Hematopoietic multipotent progenitor cell treated with erythropoietin and hydrocortisone succinate and interleukin-3 and kit ligand, for 8 days (in vitro differentiated cells): Measurements from ENCODE around the gene TRIM67.

Source experiments
- DNase-seq: peaks from one replicate; pipeline ENCODE4 v3.0.0-alpha.2; 2015

The TRIM67 gene

DNA sequence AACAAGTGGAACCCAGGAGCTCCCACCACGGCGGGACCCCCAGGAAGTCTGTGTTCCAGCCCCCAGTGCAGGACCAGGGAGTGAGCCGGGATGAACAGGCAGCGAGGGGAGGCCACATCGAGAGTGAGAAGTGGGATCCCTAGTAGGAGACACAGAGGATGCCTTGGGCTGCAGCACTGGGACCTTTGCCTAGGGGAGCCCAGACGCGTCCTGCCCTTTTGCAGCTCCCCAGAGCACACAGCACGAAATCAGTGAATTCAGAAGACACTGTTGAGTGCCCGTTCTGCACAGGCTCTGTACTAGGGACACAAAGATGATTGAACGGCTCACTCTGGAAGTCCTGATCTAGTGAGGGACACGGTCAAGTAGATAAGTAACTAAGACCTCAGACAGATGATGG, 23.5 kb downstream of the TRIM67 start:
- DNase-seq = no peak

DNA sequence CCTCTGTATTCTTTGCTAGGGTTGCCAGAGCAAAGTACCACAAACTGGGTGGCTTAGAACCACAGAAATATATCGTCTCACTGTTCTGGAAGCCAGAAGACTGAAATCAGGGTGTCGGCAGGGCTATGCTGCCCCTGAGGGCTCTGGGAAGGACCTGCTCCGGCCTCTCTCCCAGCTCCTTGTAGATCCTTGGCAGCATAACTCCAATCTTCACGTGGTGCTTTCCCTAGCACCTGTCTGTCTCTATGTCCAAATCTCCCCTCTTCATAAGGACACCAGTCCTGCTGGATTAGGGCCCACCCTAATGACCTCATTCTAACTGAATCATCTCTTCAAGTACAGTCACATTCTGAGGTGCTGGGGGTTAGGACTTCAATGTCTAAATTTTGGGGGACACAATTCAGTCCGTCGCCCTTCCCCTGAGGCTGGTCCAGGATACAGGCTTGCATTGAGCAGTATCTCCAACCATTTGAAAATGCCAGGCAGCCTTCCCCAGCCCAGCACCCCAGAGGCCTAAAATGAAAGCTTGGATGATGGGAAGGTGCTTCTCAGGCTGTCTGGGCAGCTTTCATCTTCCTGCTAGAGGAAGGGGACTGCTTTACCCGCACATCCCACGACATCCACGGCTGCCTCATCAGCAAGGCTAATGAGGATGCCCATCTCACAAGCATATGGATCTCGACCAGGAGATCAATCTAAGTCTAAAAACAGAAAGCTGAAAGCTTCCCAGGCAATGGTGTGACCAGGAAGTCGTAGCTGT, 24.7 kb downstream of the TRIM67 start:
- DNase-seq = no peak

DNA sequence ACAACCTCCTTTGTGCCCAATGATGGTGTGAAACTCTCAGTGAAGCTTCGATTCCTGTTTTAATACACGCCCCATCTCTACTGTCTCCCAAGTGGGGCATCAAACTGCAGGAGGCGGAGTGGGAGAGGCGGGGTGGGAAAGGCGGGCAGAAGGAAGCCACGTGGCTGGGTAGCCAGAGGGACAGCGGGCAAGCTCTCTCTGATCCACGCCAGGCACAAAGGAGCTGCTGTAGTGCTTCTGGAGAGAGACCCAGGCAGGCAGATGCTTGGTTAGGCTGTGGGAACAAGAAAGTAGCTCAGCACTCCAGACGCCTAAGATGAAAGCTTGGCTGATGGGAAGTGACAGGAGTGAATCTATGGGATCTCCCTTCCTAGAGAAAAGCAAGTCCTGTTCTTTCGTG, 25.7 kb downstream of the TRIM67 start:
- no peak for DNase-seq

DNA sequence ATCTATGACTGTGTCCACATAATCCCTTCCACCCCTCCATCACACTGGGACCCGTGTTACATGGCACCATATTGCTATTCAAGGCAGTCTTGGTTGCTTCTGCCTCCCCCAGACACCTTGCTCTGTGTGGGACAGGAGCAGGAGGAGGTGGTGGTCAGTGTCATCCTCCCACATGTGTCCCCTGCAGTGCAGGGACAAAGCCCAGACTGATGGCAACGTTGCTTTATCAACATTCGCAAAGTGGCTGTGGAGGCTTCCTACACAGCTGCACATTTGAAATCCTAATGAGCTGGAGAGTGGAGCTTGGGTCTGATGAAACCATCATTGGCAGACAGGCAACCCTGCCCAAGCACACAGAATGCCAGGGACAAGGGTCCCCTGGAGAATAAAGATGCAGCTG, 26.2 kb downstream of the TRIM67 start:
- no peak for DNase-seq

DNA sequence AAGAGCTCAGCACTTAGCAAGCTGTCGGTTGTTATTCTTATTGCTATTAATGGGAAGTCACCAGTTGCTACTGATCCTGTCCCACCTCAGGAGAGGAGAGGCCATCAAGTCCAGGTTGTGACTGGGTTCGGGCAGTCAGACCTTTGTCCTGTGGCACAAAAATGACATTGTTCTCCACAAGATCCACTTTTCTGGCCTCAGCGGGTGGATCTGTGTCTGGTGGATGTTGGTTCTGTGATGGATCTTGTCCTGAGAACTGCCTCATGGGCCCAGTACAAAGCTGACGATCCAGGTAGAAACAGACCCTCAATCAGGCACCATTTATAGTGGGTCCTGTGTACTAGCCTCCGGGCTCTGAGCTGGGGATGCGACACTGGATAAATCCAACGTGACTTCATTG, 26.9 kb downstream of the TRIM67 start:
- DNase-seq = no peak

DNA sequence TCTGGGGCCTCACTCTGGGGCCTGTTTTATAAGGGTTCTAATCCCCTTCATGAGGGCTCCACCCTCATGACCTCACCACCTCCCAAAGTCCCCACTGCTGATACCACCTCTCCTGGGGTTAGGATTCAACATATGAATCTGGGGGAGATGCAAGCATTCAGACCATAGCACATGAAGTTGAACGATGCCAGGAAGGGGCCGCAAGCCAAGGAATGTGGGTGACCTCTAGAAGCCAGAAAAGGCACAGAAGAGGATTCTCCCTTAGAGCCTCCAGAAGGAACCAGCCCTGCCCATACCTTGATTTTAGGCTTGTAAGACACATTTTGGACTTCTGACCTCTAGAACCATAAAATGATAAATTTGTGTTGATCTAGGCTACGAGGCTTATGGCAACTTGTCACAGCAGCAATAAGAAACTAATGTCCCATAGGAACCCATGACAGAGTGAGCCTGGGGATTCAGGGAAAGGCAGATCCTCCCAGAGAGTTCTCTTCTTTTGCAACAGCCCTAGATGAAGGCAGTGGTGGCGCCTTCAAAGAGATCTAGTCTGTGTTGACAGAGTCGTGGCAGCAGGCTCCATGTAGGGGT, 27.9 kb downstream of the TRIM67 start:
- no peak for DNase-seq

DNA sequence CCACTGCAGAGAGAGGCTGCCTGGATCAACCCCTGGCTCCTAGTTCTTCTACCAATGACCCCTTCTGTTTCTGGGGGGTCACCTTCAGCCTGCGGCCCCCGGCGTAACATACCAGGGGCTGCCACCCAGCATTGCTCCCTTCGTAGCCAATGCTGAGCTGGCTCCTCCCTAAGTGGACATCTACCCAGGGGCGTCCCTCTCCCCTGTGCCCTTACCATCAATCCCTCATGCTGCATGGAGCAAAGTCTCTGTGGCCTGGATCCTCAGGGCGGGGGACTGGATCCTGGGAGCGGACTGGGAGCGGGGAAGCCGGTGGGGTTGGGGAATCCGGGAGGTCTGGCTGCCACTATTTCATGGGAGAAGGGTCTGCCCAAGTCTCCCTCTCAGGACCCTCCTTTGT, 28.6 kb downstream of the TRIM67 start:
- DNase-seq = no peak

DNA sequence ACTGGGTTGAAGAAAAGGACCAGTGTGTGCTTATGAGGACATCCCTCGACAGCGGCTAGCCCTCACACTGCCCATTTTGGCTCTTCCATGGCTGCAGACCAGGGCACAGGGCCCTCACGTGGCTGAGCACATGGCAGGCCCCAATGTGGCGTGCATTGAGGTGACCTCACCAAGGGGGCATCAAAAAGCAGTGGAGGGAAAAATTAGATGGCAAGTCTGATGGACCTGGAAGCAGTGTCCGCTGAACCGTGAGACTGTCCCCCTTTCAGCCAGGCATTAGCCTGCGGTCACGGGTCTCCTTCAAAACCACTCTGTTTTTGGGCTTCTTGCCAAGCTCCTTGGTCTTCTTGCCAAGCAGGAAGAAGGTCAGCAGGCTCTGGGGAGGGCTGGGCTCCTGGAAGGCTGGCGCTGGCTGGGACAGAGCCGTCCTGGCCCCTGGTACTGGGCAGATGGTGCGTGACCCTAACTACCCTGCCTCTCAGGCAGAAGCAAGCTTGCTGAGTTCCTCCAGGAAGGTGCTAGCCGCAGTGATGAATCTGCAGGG, 30.8 kb downstream of the TRIM67 start:
- peak; percentile 23 for DNase-seq

DNA sequence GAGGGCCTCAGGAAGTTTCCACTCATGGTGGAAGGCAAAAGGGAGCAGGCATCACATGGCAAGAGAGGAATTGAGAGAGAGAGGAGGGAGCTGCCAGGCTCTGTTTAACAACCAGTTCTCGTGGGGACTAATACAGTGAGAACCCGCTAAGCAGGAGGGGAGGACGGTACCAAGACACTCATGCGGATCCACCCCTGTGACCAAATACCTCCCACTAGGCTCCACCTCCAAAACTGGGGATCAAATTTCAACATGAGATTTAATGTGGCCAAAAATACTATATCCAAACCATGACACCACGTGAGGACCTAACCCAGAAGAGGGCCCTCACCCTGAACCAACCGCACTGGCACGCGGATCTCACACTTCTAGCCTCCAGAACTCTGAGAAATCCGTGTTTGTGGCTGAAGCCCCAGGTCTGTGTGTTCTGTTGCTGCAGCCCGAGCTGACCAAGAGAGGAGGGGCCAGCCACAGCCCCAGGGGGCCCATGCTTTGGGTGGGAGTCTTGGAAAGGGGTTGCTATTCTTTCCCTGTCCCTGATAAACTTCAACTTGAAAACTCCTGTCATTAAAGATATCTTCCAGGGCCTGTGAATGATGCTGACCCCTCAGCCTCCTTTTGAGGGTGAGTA, 32.0 kb downstream of the TRIM67 start:
- no peak for DNase-seq

DNA sequence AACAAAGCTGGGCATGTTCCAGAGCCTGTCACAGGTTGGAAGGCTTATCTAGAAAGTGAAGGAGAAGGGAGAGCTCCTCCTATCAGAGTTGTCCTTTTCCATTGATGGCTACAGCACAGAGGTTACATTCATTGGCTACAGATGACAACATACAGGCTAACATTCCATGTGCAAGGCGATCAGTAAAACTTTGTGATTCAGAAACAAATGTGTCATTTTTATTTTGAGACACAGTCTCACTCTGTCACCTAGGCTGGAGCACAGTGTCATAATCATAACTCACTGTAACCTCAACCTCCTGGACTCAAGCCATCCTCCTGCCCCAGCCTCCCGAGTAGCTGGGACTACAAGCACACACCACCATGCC, 32.6 kb downstream of the TRIM67 start:
- DNase-seq = peak; percentile 6

DNA sequence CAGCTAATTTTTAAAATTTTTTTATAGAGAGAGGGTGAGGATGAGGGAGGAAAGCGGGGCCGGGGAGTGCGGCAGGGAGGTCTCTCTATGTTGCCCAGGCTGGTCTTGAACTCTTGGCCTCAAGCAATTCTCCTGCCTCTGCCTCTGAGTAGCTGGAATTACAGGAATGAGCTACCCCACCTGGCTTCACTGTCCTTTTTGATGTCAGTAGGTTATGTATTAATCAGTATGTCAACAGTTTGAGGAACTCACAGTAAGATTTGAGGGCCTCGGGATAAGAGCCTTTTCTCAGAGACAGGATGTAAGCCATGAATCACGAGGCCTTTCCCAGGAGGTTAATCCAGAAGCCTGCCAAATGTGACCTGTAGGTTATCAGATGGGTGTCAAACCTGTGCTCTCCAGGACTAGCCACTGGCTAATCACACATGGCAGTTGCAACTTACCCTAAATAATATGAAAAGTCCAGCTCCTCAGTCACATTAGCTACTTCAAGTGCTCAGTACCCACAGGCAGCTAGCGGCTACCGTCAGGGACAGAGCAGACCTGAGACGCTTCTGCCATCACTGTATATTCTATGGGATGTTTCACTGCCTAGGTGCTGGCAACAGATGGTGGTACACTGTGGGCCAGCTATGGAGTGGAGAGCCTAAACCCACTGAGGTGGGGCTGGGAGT, 33.1 kb downstream of the TRIM67 start:
- no peak for DNase-seq

DNA sequence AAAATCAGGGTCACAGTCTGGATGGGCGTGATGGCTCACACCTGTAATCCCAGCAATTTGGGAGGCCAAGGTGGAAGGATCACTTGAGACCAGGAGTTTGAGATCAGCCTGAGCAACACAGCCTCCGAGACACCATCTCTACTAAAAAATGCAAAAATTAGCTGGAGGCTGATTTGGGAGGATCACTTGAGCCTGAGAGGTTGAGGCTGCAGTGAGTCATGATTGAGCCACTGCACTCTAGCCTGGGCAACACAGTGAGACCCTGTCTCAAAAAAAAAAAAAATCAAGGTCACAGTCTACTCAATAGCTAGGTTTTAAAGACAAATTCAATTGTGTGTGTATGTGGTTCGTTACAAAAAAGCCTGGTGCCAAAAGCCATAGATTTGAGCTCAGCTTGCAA, 34.4 kb downstream of the TRIM67 start:
- DNase-seq = no peak

DNA sequence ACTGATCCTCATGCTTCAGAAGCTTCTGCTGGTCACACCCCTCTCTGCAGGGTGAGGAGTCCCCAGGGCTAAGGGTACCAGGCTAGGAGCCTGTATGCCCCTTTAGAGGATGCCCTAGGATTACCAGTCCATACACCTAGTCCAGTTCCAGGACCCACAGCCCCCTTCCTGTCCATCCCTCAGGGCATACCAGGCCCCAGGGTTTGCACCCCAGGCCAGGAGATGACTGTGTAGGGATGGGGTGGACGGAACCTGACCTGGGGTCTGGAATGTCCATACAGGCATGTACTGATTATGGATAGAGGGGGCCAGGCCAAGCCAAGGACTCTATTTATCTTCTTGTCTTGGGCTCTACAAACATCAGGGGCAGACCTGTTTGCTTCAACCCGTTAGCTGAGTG, 34.9 kb downstream of the TRIM67 start:
- no peak for DNase-seq

DNA sequence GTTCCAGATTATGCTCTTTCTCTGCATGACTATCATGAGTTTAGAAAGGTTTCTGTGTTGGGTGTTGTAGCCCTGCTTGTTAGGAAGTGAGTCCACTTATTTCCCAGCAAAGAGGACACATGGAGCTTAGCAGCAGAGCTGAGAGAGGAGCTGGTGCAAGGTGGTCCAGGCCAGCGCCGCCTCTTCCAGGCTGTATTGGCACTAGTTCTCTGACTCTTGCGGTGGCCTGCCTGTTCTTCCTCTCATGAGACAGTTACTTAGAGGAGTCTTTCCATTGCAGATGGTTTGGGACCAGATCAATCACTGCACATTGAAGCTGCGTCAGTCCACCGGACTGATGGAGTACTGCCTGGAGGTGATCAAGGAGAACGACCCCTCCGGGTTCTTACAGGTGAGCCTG, 38.0 kb downstream of the TRIM67 start:
- DNase-seq = no peak

DNA sequence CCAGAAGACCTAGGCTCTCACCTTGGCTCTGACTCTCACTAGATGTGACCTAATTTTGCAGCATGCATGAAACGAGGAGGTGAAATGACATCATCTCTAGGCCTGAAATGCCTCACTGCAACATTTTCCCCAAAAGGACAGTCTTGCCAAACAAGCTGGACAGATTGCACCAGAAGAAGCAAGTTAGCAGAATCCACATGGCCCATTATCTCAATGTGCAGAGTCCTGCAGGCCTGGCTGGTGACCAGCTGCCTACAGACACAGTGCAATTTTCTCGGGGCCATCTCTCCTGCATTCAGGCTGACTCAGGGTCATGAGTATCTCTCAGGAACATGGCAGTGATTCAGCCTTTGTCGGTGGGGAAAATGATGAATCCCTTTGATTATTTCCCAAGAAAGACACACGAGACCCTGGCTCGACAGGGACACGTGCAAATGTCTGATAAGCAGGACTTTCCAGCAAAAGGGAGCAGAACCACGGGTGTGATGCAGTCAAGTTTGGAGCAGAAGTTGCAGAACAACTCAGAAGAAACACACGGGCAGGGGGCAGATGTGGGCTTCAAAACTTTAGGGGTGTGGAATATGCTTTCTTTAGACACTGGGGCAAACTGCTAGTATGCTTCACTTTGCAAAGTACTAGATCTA, 38.7 kb downstream of the TRIM67 start:
- peak; percentile 55 for DNase-seq

DNA sequence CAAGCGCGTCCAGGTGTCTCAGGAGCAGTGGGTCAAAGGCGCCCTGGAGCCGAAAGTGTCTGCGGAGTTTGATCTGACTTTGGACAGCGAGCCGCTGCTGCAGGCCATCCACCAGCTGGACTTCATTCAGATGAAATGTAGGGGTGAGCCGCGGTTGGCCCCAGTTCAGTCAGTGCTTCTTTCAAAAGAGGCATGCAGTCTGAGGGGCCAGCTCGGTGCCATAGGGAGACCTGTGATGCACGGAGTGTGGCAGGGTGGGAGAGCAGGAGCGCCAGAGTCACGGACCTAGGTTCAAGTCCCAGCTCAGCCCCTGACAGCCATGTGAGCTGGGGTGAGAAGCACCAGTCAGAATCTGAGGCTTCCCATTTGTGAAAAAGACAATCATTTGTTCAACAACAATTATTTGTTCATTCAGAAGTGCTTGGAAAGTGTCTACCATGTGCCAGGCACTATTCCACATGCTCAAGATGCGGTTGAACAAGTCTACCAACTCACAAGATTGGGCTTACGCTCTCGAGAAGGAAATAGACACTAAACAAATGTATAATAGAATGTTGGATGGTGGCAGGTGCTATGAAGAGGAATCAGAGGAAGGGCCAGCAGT, 39.6 kb downstream of the TRIM67 start:
- DNase-seq = no peak

DNA sequence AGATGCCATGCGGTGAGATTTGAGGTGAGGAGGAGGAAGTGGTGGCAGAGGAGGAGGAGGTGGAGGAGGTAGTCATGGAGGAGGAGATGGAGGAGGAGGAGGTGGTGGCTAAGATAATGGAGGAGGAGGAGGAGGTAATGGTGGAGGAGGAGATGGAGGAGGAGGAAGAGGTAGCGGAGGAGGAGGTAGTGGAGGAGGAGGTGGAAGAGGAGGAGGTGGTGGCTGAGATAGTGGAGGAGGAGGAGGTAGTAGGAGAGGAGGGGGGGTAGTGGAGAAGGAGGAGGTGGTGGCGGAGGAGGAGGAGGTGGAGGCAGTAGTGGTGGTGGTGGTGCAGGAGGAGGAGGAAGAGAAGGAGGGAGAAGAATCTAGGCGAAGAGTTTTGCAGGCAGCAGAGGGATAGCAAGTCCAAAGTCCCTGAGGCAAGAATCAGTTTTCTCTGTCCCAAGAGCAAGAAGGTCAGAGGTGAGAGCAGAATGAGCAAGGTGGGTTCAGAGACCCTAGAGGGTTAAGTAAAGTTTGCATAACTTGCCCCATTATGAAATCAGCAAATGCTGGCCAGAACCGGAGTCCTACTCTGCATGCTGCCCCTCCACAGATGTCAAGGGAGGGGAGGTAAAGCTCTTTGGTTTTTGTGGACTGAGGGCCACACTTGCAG, 40.2 kb downstream of the TRIM67 start:
- DNase-seq = peak; percentile 54

DNA sequence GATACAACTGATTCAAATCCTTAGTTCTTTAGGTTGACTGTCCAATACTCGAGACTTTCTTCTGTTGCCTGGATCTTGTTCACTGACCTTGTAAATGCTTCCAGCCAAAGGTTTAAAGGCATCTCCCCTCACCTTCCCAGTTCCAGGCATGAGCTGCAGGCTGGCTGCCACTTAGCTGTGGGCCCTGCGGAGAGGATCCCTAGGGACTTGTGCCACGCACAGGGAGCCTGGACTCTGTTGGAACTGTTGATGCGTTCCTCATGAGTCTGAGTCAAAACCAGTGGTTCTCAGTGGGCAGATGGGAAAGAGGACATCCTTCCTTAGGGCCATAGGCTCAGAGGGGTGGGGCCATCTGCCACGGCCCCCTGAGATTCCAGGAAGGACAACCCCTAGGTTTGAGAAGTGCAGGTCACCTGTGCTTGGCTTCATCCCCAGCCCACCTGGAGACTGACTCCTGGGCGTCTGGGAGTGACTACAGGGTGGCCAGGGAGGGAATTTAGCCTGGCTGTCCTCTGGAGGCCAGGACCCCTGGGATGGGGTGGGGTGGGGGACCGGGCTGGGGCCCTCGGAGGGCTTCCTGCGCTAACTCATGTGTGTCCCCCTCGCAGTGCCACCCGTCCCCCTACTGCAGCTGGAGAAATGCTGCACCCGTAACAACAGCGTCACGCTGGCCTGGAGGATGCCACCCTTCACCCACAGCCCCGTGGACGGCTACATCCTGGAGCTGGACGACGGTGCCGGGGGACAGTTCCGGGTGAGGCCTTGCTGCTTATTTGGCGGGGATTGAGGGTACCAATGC, 41.6 kb downstream of the TRIM67 start:
- DNase-seq = no peak

DNA sequence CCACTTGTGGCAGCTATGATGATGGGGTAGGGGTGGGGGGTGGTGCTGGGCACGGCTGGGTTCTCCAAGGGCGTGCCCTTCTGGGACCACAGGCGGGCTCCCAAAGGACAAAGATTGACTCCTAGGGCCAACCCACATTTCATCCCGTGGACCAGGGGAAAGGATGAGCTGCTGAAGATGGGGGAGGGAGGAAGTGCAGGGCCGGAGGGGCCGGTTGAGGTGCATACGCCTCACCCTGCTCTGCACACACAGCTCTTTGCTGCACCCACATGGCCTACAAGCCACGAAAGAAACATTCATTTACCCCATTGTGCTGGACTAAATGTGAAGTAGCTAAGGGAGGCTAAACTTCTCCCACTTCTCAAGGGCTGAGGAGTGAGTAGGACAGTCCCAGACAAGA, 45.0 kb downstream of the TRIM67 start:
- DNase-seq = peak; percentile 31

DNA sequence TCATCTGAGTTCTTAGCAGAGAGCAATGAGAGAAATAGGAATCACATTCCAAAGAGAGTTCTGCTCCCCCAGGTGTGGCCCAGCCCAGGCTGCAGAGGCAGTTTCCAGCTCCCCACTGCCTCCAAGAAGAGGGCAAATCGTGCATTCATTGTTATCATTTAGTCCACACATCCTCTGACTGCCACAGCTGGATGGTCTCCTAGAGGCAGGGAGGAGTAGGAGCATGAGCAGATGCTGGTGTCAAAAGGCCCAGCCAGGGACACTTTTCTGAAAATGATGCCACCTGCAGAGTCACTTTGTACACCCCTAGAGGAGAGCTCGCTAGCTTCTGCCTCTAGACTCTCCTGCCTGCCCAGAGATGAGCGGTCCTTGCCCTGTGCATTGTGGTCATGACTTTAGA, 45.6 kb downstream of the TRIM67 start:
- peak; percentile 70 for DNase-seq

DNA sequence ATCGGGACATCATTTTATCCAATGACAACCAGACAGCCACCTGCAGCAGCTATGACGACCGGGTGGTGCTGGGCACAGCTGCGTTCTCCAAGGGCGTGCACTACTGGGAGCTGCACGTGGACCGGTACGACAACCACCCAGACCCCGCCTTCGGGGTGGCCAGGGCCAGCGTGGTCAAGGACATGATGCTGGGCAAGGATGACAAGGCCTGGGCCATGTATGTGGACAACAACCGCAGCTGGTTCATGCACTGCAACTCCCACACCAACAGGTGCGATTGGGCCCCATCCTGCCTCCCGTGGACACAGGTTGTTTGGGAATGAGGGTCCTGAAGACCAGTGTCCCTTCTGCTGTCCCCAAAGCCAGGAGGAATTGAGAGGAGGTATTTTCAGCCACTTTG, 47.1 kb downstream of the TRIM67 start:
- no peak for DNase-seq
